ENCODE measurements around the gene EIF4EBP3. TPM values are rescaled to one million over a fixed set of nuclear protein-coding genes. Genes with fewer than 3 reads are reported as not detected.

Gene EIF4EBP3
- total and polyA plus RNA-seq, 2 donors (not counting 1 experiment from before 2014, with no cell fraction given): 15.0 to 18.2 TPM

GRCh38 chr5:140564196-140565023 is 16.9 kb downstream of the EIF4EBP3 start, which contains the start of the genes APBB3 and SLC35A4:
Gene APBB3 (minus strand): TSS chr5:140564598. CDS start chr5:140564245, 353 bp downstream.
Gene SLC35A4 (plus strand): TSS chr5:140564828. CDS start chr5:140567170, 2,342 bp downstream.
- intact Hi-C loops (cut with micrococcal nuclease): loop anchor here (1.0 to 10.0 kb wide), 10 partner anchors 17 to 760 kb away; partner anchors contain the start of genes ANKHD1, EIF4EBP3, HARS1 and HARS2
- POLR2A ChIA-PET: interaction anchor here (0.6 to 3.7 kb wide), 2 partner anchors 16 to 24 kb away, joined by 5 to 15 read pairs; partner anchors contain the start of gene EIF4EBP3
- TF ChIP-seq EZH2 (IDR thresholded peaks at IDR 0.05; ENCODE audit: borderline replicate concordance, insufficient read depth, low read depth, low read length, poor library complexity, severe bottlenecking) (no peak), CTCF (IDR thresholded peaks at IDR 0.05) (no peak)

More at GRCh38 chr5:140564196-140565023, 16.9 kb downstream of the EIF4EBP3 start, which contains the start of the genes APBB3 and SLC35A4:
- Histone ChIP-seq H3K9me3 (ENCODE audit: control extremely low read depth in 1 of 3, control insufficient read depth in 2 of 3, insufficient read depth in 1 of 3, low read length in 2 of 3) (no peaks in the 10 kb centered on the region), H3K4me2 (replicated peaks; ENCODE audit: low read depth, low read length, poor library complexity, severe bottlenecking) (peak within 1 kb of the TSS; percentile 94), H3K27ac (ENCODE audit: low read length in 2 of 2) (peak within 1 kb of the TSS; percentile 91 to 92), H3K36me3 (replicated peaks in 1 of 2; ENCODE audit: control extremely low read depth in 1 of 2, control insufficient read depth in 1 of 2, extremely low read depth in 1 of 2, insufficient read depth in 2 of 2, low read length in 1 of 2) (peaks cover 0 to 24% of the 10 kb centered on the region in 2 experiments), H2AFZ (ENCODE audit: insufficient read depth, low read depth, low read length, poor library complexity, severe bottlenecking) (peak within 1 kb of the TSS; percentile 95), H3K4me3 (ENCODE audit: control extremely low read depth in 1 of 5, extremely low read depth in 1 of 5, insufficient read depth in 1 of 5, low read depth in 2 of 5, low read length in 4 of 5) (peak within 1 kb of the TSS; percentile 71 to 95 (median 91)), H3K9ac (ENCODE audit: low read length) (peak within 1 kb of the TSS; percentile 93), H3K27me3 (replicated peaks in 1 of 4; ENCODE audit: control extremely low read depth in 1 of 4, control insufficient read depth in 3 of 4, insufficient read depth in 4 of 4, low read length in 3 of 4) (no peaks in the 10 kb centered on the region), H3K79me2 (ENCODE audit: control insufficient read depth, insufficient read depth, low read length) (peaks cover 21% of the 10 kb centered on the region), H3K4me1 (ENCODE audit: control insufficient read depth in 2 of 2, insufficient read depth in 2 of 2, low read length in 2 of 2) (peaks cover 25 to 36% of the 10 kb centered on the region in 2 donors), H4K20me1 (ENCODE audit: control insufficient read depth, insufficient read depth, low read length, poor library complexity, severe bottlenecking) (no peaks in the 10 kb centered on the region)
- DNase-seq (peak; percentile 99), ATAC-seq (ENCODE audit: low read depth) (peak; percentile 89)
- CTCF ChIA-PET: interaction anchor here (4.6 kb wide), 1 partner anchor 17 kb away, joined by 18 read pairs; the partner anchor contains the start of gene EIF4EBP3
- Mint-ChIP-seq H3K27ac (peak within 1 kb of the TSS; percentile 97), H3K4me1 (peaks cover 48% of the 10 kb centered on the region), H3K4me3 (peak within 1 kb of the TSS; percentile 90), H3K9me3 (ENCODE audit: insufficient read depth) (no peaks in the 10 kb centered on the region), H3K27me3 (no peaks in the 10 kb centered on the region)
- 1% methylated on average over 67 of the region's 74 CpGs for WGBS (ENCODE audit: insufficient coverage)

Data from B cell (primary cell).